Testis (tissue), 2 donors: ENCODE data around the gene ISL1.

ENCODE experiments used
- POLR2A ChIP-seq: fragments of 450-650 bp; IDR thresholded peaks from one replicate; pipeline ENCODE4 v1.6.1; 2017; ENCODE audit warnings: antibody characterized with exemption, mild to moderate bottlenecking, moderate library complexity
- TF ChIP-seq, protein P1 (sequence below), 3 experiments: fragments of 450-650 bp in 2 of 3; fragments of 200-600 bp in 1 of 3; sonication (generic) in 1 of 3; IDR thresholded peaks; one replicate each; pipeline ENCODE4 v1.5.1; 2016 to 2019; ENCODE audit warnings: antibody characterized with exemption in 3 of 3, mild to moderate bottlenecking in 2 of 3, moderate library complexity in 1 of 3

DNA sequence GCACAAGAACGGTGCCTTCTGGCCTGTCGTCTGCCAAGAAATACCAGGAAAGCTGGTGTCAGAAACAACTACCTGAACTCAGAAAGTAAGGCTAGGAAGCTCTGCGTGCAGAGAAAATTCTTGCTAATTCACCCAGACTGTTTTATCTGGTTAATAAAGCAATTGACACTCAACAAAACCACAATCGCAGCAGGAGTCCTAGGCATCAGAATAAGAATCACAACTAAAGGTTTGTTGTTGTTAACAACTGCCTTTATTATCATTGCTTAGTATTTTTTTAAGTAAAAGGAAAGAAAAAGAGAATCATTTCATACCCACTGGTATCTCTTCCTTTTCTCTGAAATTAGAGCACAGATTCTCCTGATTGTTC, 3.9 kb upstream of the ISL1 start:
- TF ChIP-seq, protein P1, sequence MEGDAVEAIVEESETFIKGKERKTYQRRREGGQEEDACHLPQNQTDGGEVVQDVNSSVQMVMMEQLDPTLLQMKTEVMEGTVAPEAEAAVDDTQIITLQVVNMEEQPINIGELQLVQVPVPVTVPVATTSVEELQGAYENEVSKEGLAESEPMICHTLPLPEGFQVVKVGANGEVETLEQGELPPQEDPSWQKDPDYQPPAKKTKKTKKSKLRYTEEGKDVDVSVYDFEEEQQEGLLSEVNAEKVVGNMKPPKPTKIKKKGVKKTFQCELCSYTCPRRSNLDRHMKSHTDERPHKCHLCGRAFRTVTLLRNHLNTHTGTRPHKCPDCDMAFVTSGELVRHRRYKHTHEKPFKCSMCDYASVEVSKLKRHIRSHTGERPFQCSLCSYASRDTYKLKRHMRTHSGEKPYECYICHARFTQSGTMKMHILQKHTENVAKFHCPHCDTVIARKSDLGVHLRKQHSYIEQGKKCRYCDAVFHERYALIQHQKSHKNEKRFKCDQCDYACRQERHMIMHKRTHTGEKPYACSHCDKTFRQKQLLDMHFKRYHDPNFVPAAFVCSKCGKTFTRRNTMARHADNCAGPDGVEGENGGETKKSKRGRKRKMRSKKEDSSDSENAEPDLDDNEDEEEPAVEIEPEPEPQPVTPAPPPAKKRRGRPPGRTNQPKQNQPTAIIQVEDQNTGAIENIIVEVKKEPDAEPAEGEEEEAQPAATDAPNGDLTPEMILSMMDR (IDR thresholded peaks at IDR 0.05), result no peak
- TF ChIP-seq POLR2A, result no peak
